ENCODE results near the gene KIF25.

GRCh38 chr6:168041928-168042327, 44.5 kb downstream of the KIF25 start:
- TF ChIP-seq CTCF (conservative IDR thresholded peaks at IDR 0.05; ENCODE audit: low read depth, low read length) (no peak), EZH2 (IDR thresholded peaks at IDR 0.05; ENCODE audit: borderline replicate concordance, low read depth, low read length, poor library complexity, severe bottlenecking) (no peak)
